Suprapubic skin (tissue), 4 donors: ENCODE results near the gene HOXB7. TPM values are rescaled to one million over a fixed set of nuclear protein-coding genes. Genes with fewer than 3 reads are reported as not detected.

Source experiments
- DNase-seq, 2 donors: peaks; one replicate each; pipeline ENCODE4 v3.0.0-alpha.2; 2019; ENCODE audit warnings: low spot score in 2 of 2
- H3K27ac ChIP-seq: fragments of 200-600 bp; sonication (generic); one replicate; pipeline ENCODE4 v1.5.1; 2019
- H3K27me3 ChIP-seq: fragments of 200-600 bp; sonication (generic); one replicate; pipeline ENCODE4 v1.5.1; 2019
- H3K36me3 ChIP-seq: fragments of 200-600 bp; sonication (generic); one replicate; pipeline ENCODE4 v1.5.1; 2019
- H3K4me1 ChIP-seq: fragments of 200-600 bp; sonication (generic); one replicate; pipeline ENCODE4 v1.5.1; 2019
- H3K4me3 ChIP-seq: fragments of 200-600 bp; sonication (generic); one replicate; pipeline ENCODE4 v1.5.1; 2019; ENCODE audit warnings: mild to moderate bottlenecking
- H3K9me3 ChIP-seq: fragments of 200-600 bp; sonication (generic); one replicate; pipeline ENCODE4 v1.5.1; 2019
- CTCF ChIP-seq, 2 donors: fragments of 200-600 bp in 1 of 2; fragments of 450-650 bp in 1 of 2; sonication (generic) in 1 of 2; IDR thresholded peaks; one replicate each; pipeline ENCODE4 v1.5.1; 2016 to 2019; ENCODE audit warnings: antibody characterized with exemption in 2 of 2, mild to moderate bottlenecking in 1 of 2, moderate library complexity in 1 of 2
- EP300 ChIP-seq: sonication (generic); formaldehyde crosslinking; IDR thresholded peaks from one replicate; pipeline ENCODE4 v1.6.1; 2017; ENCODE audit warnings: antibody characterized with exemption
- POLR2A ChIP-seq, 2 donors: fragments of 450-650 bp; IDR thresholded peaks; one replicate each; pipeline ENCODE4 v1.6.1; 2017; ENCODE audit warnings: antibody characterized with exemption in 2 of 2, mild to moderate bottlenecking in 2 of 2, moderate library complexity in 2 of 2
- POLR2AphosphoS5 ChIP-seq, 3 donors: sonication (generic); formaldehyde crosslinking; IDR thresholded peaks; one replicate each; pipeline ENCODE4 v1.6.1; 2017; ENCODE audit warnings: antibody characterized with exemption in 3 of 3
- WGBS: methylation state at CpG from one replicate; pipeline ENCODE4 v1.1.5; 2018; 5-methylcytosine and 5-hydroxymethylcytosine counted together
- total RNA-seq, 4 donors: library from RNA; depleted of rRNA; stranded (reverse); fragments of >200 nt; gene quantifications; one replicate each; pipeline ENCODE4 v1.1.0, GENCODE V29; 2016

Gene HOXB7
- total RNA-seq, 4 donors from 2014 or later: 0.95 to 3.6 (median 2.4) TPM

GRCh38 chr17:48577946-48578615 is 32.7 kb downstream of the HOXB7 start, which contains the start of gene HOXB4:
TSS of gene HOXB4 (minus strand) at chr17:48578350. CDS start at chr17:48578319, 31 bp downstream.
- peak within 1 kb of the TSS; percentile 69 for H3K4me3 ChIP-seq
- H3K9me3 ChIP-seq: no peaks in the 10 kb centered on the region
- DNase-seq: peak; percentile 93 to 95
- H3K27ac ChIP-seq: peak within 1 kb of the TSS; percentile 85
- H3K36me3 ChIP-seq: no peaks in the 10 kb centered on the region
- H3K4me1 ChIP-seq: peaks cover 79% of the 10 kb centered on the region
- no peak for TF ChIP-seq POLR2A (IDR thresholded peaks at IDR 0.05)
- no peak for TF ChIP-seq POLR2AphosphoS5 (IDR thresholded peaks at IDR 0.05)
- no peak for TF ChIP-seq EP300
- no peak for TF ChIP-seq CTCF (IDR thresholded peaks at IDR 0.05)
- under 1% methylated on average over 23 of the region's 58 CpGs for WGBS
- H3K27me3 ChIP-seq: peaks cover 6% of the 10 kb centered on the region

GRCh38 chr17:48577330-48577945 is 33.4 kb downstream of the HOXB7 start:
- no peaks in the 10 kb centered on the region for H3K36me3 ChIP-seq
- peaks cover 79% of the 10 kb centered on the region for H3K4me1 ChIP-seq
- H3K9me3 ChIP-seq: no peaks in the 10 kb centered on the region
- peak overlapping the region; percentile 69 for H3K4me3 ChIP-seq
- DNase-seq: no peak
- 5% methylated on average over 10 of the region's 19 CpGs for WGBS
- H3K27ac ChIP-seq: peak overlapping the region; percentile 85
- TF ChIP-seq CTCF (IDR thresholded peaks at IDR 0.05) (no peak), POLR2AphosphoS5 (IDR thresholded peaks at IDR 0.05) (no peak), EP300 (no peak), POLR2A (IDR thresholded peaks at IDR 0.05) (no peak)
- peaks cover 6% of the 10 kb centered on the region for H3K27me3 ChIP-seq

GRCh38 chr17:48576479-48577309 is 34.1 kb downstream of the HOXB7 start:
- Histone ChIP-seq H3K27me3 (peaks cover 4% of the 10 kb centered on the region), H3K27ac (peak overlapping the region; percentile 85), H3K4me1 (peaks cover 79% of the 10 kb centered on the region), H3K4me3 (peak overlapping the region; percentile 69), H3K9me3 (no peaks in the 10 kb centered on the region), H3K36me3 (no peaks in the 10 kb centered on the region)
- peak in 1 of 3 donors; percentile 52 for TF ChIP-seq POLR2AphosphoS5 (IDR thresholded peaks at IDR 0.05)
- TF ChIP-seq CTCF (IDR thresholded peaks at IDR 0.05): no peak
- 5% methylated on average over 32 of the region's 43 CpGs for WGBS
- DNase-seq: no peak

GRCh38 chr17:48575673-48576478 is 34.9 kb downstream of the HOXB7 start:
- Histone ChIP-seq H3K4me1 (peaks cover 74% of the 10 kb centered on the region), H3K36me3 (no peaks in the 10 kb centered on the region), H3K27ac (peak overlapping the region; percentile 85), H3K27me3 (peaks cover 4% of the 10 kb centered on the region), H3K9me3 (no peaks in the 10 kb centered on the region), H3K4me3 (peak overlapping the region; percentile 69)
- no peak for DNase-seq
- 40% methylated on average over 20 of the region's 22 CpGs for WGBS
- TF ChIP-seq POLR2A (IDR thresholded peaks at IDR 0.05): no peak
- no peak for TF ChIP-seq CTCF (IDR thresholded peaks at IDR 0.05)
- no peak for TF ChIP-seq EP300
- no peak for TF ChIP-seq POLR2AphosphoS5 (IDR thresholded peaks at IDR 0.05)
